ENCODE data around the gene SLC27A6.

- TF ChIP-seq, protein P1, sequence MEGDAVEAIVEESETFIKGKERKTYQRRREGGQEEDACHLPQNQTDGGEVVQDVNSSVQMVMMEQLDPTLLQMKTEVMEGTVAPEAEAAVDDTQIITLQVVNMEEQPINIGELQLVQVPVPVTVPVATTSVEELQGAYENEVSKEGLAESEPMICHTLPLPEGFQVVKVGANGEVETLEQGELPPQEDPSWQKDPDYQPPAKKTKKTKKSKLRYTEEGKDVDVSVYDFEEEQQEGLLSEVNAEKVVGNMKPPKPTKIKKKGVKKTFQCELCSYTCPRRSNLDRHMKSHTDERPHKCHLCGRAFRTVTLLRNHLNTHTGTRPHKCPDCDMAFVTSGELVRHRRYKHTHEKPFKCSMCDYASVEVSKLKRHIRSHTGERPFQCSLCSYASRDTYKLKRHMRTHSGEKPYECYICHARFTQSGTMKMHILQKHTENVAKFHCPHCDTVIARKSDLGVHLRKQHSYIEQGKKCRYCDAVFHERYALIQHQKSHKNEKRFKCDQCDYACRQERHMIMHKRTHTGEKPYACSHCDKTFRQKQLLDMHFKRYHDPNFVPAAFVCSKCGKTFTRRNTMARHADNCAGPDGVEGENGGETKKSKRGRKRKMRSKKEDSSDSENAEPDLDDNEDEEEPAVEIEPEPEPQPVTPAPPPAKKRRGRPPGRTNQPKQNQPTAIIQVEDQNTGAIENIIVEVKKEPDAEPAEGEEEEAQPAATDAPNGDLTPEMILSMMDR (conservative IDR thresholded peaks at IDR 0.05) = peak; percentile 21
- no peak for TF ChIP-seq ZFX (IDR thresholded peaks at IDR 0.05)
Observed at GRCh38 chr5:129053438-129053837, 88.2 kb downstream of the SLC27A6 start.

All from C4-2B (cell line).